ENCODE results near the gene HECTD4.
"Not testable (repeated sequence)": the region's sequence is repeated elsewhere in the genome, so short reads cannot be mapped to it uniquely, and the experiment has no call there.

The HECTD4 gene

GRCh38 chr12:112110787-112111662 is 271.2 kb downstream of the HECTD4 start:
- not testable (repeated sequence) for DNase-seq
